Colonic mucosa (tissue), 4 donors: ENCODE data around the gene BCL7A. TPM values are rescaled to one million over a fixed set of nuclear protein-coding genes. Genes with fewer than 3 reads are reported as not detected.

Source experiments
- DNase-seq: peaks from one replicate; pipeline ENCODE4 v3.0.0-alpha.2; 2020
- H3K27ac ChIP-seq: fragments of 200-600 bp; one replicate; pipeline ENCODE4 v1.8.0; 2021
- H3K27me3 ChIP-seq: fragments of 200-600 bp; one replicate; pipeline ENCODE4 v1.8.0; 2021
- H3K36me3 ChIP-seq: fragments of 200-600 bp; one replicate; pipeline ENCODE4 v1.8.0; 2021
- H3K4me1 ChIP-seq: fragments of 200-600 bp; one replicate; pipeline ENCODE4 v1.8.0; 2021; ENCODE audit warnings: mild to moderate bottlenecking
- H3K4me3 ChIP-seq: fragments of 200-600 bp; one replicate; pipeline ENCODE4 v1.8.0; 2021
- H3K9ac ChIP-seq, 2 donors: one replicate each; pipeline ENCODE4 v1.7.0; 2013; ENCODE audit warnings: control low read depth in 2 of 2, low read depth in 2 of 2, low read length in 2 of 2
- H3K9me3 ChIP-seq: fragments of 200-600 bp; one replicate; pipeline ENCODE4 v1.8.0; 2021
- intact Hi-C: fragments of 100-400 bp; cut with DNase I; formaldehyde crosslinking; loops from one replicate; pipeline ENCODE4 v1.14.1; 2022
- total RNA-seq, 2 donors: library from RNA; stranded (reverse); fragmentation: NEBNext Ultra II Directional in 1 of 2; extraction: Animal tissue kit (Norgen Biotek cat#: 25700) in 1 of 2; gene quantifications; one replicate each; pipeline ENCODE4 v1.2.1, GENCODE V29; 2021
- TF ChIP-seq, protein P1 (sequence below): fragments of 200-600 bp; IDR thresholded peaks from one replicate; pipeline ENCODE4 v1.8.0; 2022; ENCODE audit warnings: antibody characterized with exemption, mild to moderate bottlenecking
- donor health status: healthy.
- donor health status: DM: no; HTN: no; CAD: no.
- donor health status: DM: no; HTN: no; CAD: no.

The BCL7A gene
- total RNA-seq, 2 donors from 2014 or later = 7.0 to 10.0 TPM

DNA sequence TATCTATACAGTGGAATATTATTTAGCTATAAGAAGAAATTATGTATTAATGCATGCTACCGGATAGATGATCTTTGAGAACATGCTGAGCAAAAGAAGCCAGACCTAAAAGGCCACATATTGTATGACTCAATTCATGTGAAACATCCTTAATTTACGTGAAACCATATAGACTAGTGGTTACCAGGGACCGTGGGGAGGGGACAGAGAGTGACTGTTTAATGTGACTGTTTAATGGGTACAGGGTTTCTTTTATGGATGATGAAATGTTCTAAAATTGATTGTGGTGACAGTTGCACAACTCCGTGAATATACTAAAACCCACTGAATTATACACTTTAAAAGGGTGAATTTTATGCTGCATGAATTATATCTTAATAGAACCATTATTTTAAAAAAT lies 8.5 kb upstream of the BCL7A start:
- intact Hi-C loops = no loop called here
- no peak overlapping the region for H3K4me3 ChIP-seq
- H3K27ac ChIP-seq = no peak overlapping the region
- no peaks in the 10 kb centered on the region for H3K4me1 ChIP-seq
- no peaks in the 10 kb centered on the region for H3K27me3 ChIP-seq
- H3K9me3 ChIP-seq = no peaks in the 10 kb centered on the region
- DNase-seq = no peak
- TF ChIP-seq, protein P1, sequence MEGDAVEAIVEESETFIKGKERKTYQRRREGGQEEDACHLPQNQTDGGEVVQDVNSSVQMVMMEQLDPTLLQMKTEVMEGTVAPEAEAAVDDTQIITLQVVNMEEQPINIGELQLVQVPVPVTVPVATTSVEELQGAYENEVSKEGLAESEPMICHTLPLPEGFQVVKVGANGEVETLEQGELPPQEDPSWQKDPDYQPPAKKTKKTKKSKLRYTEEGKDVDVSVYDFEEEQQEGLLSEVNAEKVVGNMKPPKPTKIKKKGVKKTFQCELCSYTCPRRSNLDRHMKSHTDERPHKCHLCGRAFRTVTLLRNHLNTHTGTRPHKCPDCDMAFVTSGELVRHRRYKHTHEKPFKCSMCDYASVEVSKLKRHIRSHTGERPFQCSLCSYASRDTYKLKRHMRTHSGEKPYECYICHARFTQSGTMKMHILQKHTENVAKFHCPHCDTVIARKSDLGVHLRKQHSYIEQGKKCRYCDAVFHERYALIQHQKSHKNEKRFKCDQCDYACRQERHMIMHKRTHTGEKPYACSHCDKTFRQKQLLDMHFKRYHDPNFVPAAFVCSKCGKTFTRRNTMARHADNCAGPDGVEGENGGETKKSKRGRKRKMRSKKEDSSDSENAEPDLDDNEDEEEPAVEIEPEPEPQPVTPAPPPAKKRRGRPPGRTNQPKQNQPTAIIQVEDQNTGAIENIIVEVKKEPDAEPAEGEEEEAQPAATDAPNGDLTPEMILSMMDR = no peak
- H3K36me3 ChIP-seq = no peaks in the 10 kb centered on the region
- no peak overlapping the region for H3K9ac ChIP-seq

DNA sequence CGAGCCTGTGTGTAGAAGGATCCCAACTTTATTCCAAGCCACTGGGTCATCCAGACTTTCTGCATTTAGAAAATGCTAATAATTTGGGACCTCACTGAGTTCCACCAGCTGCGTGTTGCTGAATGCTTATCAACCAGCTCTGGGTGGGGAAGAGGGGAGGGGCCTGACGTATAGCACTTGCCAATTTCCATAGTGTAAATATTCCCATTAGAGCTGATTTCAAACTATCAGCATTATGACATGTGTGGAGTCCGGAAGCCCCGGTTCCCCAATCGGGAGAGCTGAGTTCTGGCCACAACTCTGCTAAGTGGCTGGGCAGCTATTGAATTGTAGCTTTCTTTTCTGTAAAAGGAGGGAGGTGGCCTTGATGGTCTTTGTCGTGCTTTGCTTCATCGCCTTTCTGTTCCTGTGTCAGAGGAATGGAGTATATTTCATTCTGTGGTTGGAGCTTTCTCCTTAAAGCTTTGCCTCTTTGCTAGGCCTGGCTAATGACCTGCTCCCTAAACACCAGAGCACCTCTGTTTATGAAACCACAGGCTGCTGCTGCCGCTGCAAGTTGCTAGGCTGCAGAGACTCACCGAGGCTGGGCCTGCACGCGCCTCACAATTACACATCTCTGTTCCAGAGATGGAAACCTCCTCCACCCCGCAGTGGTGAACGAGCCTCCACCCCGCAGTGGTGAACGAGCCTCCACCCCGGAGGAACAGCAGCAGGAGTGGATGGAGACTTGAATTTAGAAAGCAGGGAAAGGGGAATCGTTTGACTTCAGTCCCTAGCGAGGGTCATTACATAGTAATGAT lies 7.7 kb upstream of the BCL7A start:
- Histone ChIP-seq H3K4me3 (no peak overlapping the region), H3K9ac (no peak overlapping the region), H3K36me3 (no peaks in the 10 kb centered on the region), H3K27me3 (no peaks in the 10 kb centered on the region), H3K9me3 (no peaks in the 10 kb centered on the region), H3K4me1 (no peaks in the 10 kb centered on the region), H3K27ac (no peak overlapping the region)
- intact Hi-C loops = no loop called here
- TF ChIP-seq, protein P1 = no peak
- DNase-seq = no peak

- H3K27ac ChIP-seq = no peak overlapping the region
Measured at GRCh38 chr12:122014781-122015180, 6.9 kb upstream of the BCL7A start.

DNA sequence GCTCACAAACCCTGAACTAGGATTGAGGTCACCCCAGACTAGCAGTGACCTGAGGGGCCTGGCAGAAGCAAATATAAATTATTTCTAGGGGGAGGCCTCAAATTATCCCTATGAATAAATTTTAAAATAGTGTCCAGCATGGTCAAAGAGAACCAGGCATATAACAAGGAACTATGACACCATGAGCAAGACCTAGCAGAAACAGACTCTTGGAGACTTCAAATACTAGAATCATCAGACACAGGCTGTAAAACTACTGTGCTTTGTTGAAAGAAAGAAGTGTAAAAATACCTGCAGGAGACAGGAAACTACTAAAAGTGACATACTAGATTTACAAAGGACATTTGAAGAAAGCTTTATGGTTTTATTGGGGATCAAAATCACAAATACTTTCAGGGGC lies 3.2 kb upstream of the BCL7A start:
- no peak overlapping the region for H3K4me3 ChIP-seq

More at GRCh38 chr12:122014781-122015180, 6.9 kb upstream of the BCL7A start:
- H3K9ac ChIP-seq = no peak overlapping the region
- H3K9me3 ChIP-seq = no peaks in the 10 kb centered on the region
- H3K27me3 ChIP-seq = no peaks in the 10 kb centered on the region
- TF ChIP-seq, protein P1 = no peak
- no peak for DNase-seq
- no peak overlapping the region for H3K4me3 ChIP-seq
- intact Hi-C loops = no loop called here
- no peaks in the 10 kb centered on the region for H3K4me1 ChIP-seq
- no peaks in the 10 kb centered on the region for H3K36me3 ChIP-seq

GRCh38 chr12:122018937-122019336 lies 2.7 kb upstream of the BCL7A start:
- H3K4me3 ChIP-seq = no peak overlapping the region
- no peak overlapping the region for H3K27ac ChIP-seq
- H3K9ac ChIP-seq = no peak overlapping the region
- TF ChIP-seq, protein P1 = no peak
- H3K4me1 ChIP-seq = no peaks in the 10 kb centered on the region
- H3K27me3 ChIP-seq = no peaks in the 10 kb centered on the region
- H3K9me3 ChIP-seq = no peaks in the 10 kb centered on the region
- H3K36me3 ChIP-seq = no peaks in the 10 kb centered on the region
- DNase-seq = no peak
- intact Hi-C loops = no loop called here

More for the DNA sequence above, 3.2 kb upstream of the BCL7A start:
- no peak overlapping the region for H3K9ac ChIP-seq
- intact Hi-C loops = no loop called here
- H3K27me3 ChIP-seq = no peaks in the 10 kb centered on the region
- no peaks in the 10 kb centered on the region for H3K9me3 ChIP-seq
- DNase-seq = no peak
- no peaks in the 10 kb centered on the region for H3K4me1 ChIP-seq
- no peaks in the 10 kb centered on the region for H3K36me3 ChIP-seq
- TF ChIP-seq, protein P1 = no peak
- H3K27ac ChIP-seq = no peak overlapping the region
